NCI-H1092 treated with DMSO at 0.1 percent for 48 hours (cell line): ENCODE results near the gene IGFBP5.
A peak's percentile ranks its signal among the peaks of the same experiment; 100 is the strongest.

Experiments
- DNase-seq: peaks from one replicate; lab custom pipeline; 2025; lab: John Stamatoyannopoulos, UW

The IGFBP5 gene

DNA sequence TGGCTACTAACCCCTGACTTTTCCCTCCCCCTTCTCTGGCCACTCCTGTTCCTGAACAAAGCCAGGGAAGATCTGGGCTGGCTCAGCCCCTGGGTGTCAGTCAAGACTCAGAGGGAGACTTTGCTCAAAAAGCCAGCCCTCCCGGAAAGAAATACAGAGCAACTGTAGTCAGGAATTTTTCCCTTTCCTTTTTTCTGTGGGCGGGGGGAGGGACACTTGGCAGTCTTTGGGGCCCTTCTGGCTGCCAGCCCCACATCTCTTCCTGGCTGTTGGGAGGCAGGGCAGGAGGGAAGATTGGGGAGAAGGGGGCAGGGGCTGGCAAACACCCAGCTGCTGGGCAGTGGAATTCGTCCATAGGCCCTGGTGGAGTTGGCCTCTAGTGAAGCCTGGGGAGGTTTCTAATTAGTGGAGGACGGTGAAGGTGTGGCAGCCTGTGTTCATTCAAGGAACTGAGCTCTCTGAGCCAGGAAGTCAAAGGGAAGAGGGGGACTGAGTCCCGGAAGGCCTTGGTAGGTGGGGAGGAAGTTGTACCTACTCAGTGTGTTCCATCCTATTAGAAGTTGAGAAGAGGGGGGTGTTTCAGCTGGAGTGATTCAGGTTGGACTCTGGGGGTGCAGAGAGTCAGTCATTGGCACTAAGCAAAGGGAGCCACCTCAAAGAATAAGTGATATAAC lies 51.2 kb downstream of the IGFBP5 start:
- DNase-seq, result no peak

DNA sequence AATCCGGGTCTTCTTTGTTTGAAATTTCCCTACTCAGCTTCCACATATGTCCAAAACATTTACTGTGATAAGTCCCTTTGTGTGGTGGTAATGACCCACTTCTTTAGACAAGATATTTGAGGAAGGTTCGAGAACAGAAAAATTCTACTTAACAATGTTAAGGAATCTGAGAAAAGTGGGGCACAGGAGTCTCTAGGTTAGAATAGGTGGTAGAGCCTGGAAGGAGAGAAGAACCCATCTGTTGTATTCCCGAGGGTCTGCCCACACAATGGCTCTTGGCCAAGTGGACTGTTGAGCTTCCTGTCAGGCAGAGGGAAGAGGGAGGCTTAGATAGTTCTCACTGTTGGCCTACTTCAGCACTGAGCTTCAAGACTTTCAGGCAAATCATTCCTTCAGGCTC lies 57.9 kb downstream of the IGFBP5 start:
- no peak for DNase-seq

DNA sequence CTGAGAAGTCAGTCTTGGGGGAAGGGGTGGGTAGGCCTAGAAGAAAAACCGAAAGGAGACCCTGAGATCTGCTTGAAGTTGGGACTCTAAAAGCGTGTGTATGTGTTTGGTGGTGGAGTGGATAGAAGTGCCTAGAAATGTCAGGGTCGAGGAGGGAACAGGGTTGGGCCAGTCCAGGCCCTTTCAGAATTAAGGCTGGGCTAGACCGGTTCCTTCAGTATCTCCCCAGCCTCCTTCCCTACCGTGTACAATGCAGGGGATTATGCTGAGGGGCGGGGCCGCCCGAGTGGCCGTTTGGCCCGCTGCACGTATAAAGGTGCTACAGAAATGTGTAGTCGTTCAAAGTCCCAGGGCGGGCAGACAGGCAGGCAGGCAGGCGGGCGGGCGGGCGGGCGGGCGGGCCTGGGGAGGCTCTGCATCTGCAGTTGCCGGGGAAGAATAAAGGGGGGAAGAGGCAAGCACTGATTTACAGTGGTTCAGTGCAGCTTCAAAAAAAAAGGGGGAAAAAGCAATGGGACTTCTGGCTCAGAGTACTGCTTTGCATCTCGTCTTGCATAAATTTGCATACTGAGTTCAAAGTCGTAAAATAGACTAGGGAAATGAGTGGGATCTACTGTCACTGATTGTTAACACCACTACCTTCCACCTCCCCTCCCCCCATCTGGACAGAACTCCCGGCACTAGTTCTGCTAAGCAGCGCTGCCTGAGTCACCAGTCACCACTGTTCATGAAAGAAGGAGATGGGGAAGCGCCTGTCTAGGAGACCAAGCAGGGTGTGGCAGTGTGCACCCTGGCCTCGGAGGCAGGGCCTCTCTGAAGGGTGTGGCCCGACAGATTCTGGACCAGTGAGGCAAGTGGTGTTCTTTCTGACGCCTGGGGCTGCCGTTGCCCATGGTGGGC lies 58.5 kb downstream of the IGFBP5 start:
- DNase-seq, result no peak

DNA sequence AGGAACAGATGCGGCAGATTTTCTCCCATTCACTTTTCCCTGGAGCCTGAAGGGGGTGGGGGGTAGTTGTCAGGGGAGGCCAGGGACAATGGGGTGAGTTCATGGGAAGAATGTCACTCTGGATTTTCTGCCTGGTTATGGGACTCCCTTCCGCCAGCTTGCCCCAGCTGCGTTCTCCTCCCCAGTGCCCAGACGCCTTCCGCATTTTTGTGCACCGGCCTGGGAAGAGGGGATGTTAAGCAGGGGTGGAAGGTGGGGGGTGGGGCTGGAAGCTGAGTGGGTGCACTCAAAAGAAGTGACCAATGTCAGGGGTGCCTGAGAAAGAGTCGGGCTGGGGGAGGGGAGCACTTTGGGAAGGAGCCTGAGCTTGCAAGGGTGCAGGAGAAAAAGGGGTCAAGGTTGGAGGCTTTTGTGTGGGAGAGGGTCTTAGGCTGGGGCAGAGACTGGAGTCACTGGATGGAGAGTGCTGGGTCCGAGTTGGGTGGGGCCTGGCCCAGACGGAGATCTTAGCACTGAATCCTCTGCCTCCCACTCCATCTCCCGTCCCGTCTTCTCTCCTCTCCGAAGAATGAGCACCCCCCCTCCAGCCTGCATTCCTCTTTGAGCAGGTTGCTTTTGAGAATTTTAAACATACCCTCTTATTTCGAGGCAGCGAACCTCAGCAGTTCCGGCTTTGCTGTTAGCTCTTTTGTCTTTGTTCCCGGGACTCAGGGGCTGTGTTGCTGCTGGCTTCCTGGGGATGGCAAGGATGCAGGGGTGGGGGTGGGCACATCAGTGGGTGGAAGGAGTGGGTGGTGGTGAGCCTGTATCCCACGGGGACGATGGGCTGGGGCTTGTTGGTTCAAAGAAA lies 59.4 kb downstream of the IGFBP5 start:
- DNase-seq, result no peak

DNA sequence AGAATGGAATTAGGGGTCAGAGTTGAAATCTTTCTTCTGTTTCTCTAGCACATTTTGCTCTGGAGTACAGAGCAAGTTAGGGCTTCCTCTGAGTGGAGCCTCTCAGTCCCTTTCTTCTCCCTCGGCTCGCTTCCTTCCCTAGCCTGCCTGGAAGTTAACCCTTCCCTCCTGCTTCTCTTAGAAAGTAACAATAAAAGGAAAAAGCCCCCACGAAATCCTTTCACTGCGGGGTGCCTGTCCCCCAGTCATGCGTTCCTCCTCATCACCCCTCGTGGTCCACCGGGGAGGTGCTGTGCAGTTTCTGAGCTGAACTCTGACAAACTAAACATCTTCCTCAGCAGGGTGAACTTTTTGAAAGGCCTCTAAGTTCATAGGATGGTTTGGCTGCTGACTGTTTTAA lies 60.2 kb downstream of the IGFBP5 start:
- no peak for DNase-seq

DNA sequence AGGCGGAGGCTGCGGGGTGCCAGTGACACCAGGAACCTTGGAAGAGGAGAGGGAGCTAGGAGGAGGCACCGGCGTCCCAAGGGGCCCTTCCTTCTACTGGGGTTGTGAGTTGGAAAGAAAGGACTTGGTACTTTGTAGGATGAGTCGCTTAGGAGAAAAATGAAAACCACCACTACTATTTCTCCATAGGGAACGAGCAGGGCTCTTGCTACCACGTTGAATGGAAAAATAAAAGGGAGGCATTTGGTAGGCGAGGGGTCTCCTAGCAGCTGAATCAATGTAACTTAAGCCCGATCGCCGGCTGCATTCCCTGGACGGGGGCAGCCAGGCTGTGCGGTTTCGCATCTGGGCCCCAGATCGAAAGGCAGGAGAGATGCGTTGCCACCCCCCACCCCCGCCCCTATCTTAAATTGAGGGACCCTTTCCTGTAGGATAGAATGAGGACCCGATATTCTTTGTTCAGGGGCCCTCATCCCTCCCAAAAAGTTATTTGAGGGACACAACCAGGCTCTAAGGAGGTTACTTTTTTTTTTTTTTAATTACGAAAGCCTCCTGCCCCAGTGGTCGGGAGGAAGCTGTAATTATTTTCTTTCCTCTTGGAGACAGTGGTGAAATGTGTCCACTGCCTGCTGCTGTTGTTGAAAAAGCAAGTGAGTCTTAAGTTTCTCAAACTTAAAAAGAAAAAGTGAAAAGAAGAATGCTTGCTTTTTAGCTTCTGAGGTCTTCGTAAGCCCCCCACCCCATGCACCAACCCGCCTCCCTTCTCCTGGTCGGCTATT lies 60.8 kb downstream of the IGFBP5 start:
- DNase-seq, result no peak

DNA sequence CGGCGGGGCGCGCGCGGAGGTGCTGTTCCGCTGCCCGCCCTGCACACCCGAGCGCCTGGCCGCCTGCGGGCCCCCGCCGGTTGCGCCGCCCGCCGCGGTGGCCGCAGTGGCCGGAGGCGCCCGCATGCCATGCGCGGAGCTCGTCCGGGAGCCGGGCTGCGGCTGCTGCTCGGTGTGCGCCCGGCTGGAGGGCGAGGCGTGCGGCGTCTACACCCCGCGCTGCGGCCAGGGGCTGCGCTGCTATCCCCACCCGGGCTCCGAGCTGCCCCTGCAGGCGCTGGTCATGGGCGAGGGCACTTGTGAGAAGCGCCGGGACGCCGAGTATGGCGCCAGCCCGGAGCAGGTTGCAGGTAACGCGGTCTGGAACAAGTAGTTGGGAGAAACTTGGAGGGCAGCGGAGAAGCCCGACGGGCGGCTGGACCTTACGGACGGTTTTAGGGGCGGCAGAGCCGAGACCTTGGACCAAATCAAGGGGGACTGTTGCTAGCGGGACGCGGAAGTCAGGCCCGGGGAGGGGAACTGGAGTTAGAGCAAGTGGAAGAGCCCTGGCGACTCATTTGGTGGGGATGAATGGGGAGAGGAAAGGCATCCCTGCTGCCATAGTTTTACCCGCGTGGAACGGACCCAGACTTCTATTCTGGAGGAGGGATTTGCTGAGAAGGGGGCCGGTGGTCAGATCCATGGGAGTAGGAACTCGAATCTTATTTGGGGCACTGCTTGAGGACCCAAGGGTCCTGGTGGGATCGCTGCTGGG lies 61.6 kb downstream of the IGFBP5 start:
- peak; percentile 35 for DNase-seq

DNA sequence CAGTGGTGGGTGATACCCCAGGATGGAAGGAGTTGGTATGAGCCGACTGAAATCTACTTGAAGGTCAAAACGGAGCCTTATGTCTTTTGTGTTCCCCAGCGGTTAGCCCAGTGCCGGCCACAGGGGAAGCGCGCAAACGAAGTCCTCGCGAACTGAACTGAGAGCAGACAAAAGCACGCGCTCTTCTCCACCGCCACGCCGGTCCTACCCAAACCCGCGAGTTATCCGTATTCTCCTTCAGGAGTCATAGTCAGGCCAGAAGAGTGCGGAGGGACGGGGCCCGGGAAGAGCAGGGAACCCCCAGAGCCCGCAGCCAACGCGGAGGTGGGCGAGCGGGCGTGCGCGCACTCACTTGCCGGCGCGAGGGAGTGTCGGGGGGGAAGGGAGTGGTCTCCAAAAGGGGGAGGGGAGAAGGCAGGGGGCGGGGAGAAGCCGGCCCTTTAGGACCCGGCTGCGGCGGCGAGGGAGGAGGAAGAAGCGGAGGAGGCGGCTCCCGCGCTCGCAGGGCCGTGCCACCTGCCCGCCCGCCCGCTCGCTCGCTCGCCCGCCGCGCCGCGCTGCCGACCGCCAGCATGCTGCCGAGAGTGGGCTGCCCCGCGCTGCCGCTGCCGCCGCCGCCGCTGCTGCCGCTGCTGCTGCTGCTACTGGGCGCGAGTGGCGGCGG lies 62.3 kb downstream of the IGFBP5 start, which contains the start of gene IGFBP2:
IGFBP2 (plus strand) TSS at position 469 of the 664 bp plus-strand sequence; CDS start at position 573, 104 bp downstream.
- DNase-seq, result peak; percentile 71

DNA sequence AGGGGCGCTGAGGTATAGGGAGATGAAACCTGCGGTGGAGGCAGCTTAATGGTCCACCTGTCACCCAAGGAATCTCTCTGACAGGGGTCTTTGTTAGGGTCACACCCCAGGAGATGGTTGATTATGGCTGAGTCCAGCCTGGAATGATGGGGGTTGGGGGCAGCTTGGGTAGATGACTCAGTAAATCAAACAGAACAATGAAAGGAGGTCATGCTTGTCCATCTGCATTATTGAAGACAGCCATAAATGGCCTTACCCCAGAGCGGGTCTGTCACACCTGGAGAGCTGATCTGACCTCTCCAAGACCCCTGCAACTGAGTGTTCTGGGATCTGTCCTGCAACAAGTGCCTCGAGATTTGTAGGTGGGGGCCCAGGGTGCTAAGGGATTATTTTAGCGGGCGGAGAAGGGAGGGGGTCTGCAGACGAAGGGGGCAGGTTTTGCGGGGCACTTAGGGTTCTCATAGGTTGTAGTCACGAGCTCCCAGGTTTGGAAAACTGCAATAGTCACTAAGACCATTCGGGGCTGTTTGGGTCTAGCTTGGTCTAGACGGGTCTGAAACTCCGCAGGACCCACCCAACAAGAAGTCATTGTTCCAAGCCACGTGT lies 62.9 kb downstream of the IGFBP5 start:
- DNase-seq, result no peak

DNA sequence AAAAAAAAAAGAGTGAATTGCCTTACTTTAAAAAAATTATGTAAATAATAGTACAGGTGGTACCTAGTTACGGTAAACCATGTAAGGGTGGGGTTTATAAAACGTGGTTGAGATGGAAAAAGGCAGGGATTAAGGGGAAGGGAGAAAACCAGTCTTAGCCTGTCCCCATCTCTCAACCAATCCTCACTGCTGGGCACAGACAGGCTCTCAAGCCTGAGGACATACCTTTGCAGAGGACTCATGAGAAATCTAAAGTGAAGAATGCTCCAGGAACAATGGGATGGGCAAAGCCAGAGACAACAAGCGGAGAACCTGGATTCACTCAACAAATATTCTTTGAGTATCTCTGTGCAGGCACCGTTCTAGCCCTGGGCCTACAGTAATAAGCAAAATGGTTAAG lies 65.6 kb downstream of the IGFBP5 start:
- no peak for DNase-seq

DNA sequence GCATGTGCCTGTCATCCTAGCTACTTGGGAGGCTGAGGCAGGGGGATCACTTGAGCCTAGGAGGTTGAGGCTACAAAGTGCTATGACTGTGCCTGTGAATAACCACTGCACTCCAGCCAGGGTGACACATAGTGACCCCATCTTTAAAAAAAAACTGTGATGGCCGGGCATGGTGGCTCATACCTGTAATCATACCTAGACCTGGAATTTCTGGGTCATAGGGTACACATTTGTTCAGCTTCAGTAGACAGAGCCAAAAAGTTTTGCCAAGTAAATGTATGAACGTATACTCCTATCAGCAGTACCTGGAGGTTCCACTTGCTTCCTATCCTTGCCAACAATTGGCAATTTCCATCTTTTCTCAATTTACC lies 68.5 kb downstream of the IGFBP5 start:
- no peak for DNase-seq

DNA sequence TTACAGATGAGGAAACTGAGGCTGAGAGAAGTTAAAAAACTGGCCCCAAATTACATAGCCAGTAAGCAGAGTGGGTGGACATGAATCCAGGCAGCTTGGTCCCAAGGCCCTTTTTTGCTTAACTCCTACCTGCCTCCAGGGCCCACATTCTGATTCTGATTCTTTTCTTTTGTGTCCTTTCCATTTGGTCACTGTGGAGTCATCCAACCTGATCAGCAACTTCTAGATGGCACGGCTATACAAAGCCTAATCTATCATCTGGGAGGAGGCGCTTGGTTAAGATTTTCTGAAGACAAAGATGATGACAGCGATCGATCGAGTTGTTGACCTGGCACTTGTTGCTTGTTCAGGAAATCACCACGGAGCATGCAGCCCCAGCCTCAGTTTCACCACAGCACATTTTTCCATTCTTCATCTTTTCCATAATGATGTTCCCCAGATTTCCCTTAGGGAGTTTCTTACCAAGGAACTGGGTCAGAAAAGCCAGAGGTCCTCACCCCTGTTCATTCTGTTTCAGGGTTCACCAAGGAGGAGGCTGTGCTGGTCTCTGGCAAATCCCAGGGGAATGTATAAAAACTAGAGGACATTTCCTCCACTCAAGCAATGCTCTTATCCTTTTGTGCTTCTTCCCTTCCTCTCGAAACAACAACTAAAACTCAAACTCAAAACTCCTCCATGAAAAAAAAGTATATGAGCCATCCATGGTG lies 69.0 kb downstream of the IGFBP5 start:
- DNase-seq, result no peak

DNA sequence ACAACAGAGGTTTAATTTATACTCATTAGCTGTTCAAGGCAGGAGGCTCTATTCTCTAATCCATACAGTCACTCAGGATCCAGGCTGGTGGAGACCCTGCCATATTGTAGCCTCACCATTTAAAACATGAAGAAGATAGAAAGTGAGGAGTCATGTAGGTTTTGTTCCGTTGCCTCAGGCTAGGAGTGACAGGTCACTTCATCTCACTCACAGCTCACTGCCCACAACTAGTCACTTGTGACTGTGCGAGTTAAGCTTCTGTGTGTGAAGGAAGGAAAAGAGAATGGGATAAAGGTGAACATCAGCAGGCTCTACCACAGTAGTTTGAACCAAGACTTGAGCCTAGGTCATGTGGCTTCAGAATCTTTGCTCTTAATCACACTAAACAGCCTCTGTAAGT lies 71.1 kb downstream of the IGFBP5 start:
- DNase-seq, result no peak

DNA sequence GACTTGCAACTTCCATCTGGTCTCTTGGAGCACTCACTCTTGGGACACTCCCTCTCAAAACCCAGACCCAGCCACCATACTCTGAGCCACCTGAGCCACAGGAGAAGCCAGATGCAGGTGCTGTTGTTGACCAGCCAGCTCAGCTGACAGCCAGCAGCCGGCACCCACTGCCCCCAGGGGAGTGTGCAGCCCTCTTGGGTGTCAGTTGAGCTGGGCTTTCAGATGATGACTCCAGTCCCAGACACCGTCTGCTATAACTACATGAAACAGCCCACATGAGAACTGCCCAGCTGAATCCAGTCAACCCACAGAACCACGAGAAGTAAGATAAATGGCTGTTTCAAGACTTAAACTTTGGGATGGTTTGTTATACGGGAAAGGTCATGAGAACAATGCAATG lies 72.8 kb downstream of the IGFBP5 start:
- peak; percentile 18 for DNase-seq
